NAMALWA (cell line): ENCODE results near the gene POLE.

Experiments used
- DNase-seq: peaks from one replicate; pipeline ENCODE4 v3.0.0-alpha.2; 2015; ENCODE audit warnings: low spot score

POLE gene

GRCh38 chr12:132687211-132688164 lies at the start of gene POLE, which contains the start of gene PXMP2:
Gene POLE (minus strand): TSS chr12:132687342. CDS start chr12:132687315, 27 bp downstream.
Gene PXMP2 (plus strand): TSS chr12:132687587. CDS start chr12:132687671, 84 bp downstream.
- DNase-seq, result peak; percentile 96

- no peak for DNase-seq
Observed at GRCh38 chr12:132736913-132737312, 49.8 kb upstream of the POLE start.

- DNase-seq, result no peak
Observed at GRCh38 chr12:132736378-132736777, 49.2 kb upstream of the POLE start.

- DNase-seq, result no peak
Observed at GRCh38 chr12:132735496-132735895, 48.4 kb upstream of the POLE start.

- no peak for DNase-seq
Observed at GRCh38 chr12:132734206-132734605, 47.1 kb upstream of the POLE start.

- DNase-seq, result no peak
Observed at GRCh38 chr12:132731574-132731973, 44.4 kb upstream of the POLE start.

- DNase-seq, result no peak
Observed at GRCh38 chr12:132730353-132730752, 43.2 kb upstream of the POLE start.

- DNase-seq, result no peak
Observed at GRCh38 chr12:132729541-132730320, 42.6 kb upstream of the POLE start.

- DNase-seq, result no peak
Observed at GRCh38 chr12:132728502-132728901, 41.4 kb upstream of the POLE start.

GRCh38 chr12:132727091-132727794 lies 40.1 kb upstream of the POLE start:
- no peak for DNase-seq

GRCh38 chr12:132726386-132726785 lies 39.2 kb upstream of the POLE start:
- no peak for DNase-seq

GRCh38 chr12:132724506-132725241 lies 37.5 kb upstream of the POLE start:
- DNase-seq, result no peak

GRCh38 chr12:132723764-132724140 lies 36.6 kb upstream of the POLE start:
- DNase-seq, result no peak

GRCh38 chr12:132723015-132723763 lies 36.0 kb upstream of the POLE start:
- no peak for DNase-seq

- DNase-seq, result no peak
Observed at GRCh38 chr12:132720606-132721345, 33.6 kb upstream of the POLE start.

- DNase-seq, result no peak
Observed at GRCh38 chr12:132719954-132720324, 32.8 kb upstream of the POLE start.

GRCh38 chr12:132719141-132719953 lies 32.2 kb upstream of the POLE start:
- no peak for DNase-seq

- DNase-seq, result no peak
Observed at GRCh38 chr12:132718644-132719043, 31.5 kb upstream of the POLE start.
